Activated T-cell treated with anti-CD3 and anti-CD28 coated beads for 48 hours (primary cell): ENCODE measurements around the gene UBC.
"Not testable (repeated sequence)": the region's sequence is repeated elsewhere in the genome, so short reads cannot be mapped to it uniquely, and the experiment has no call there.

Experiments
- DNase-seq: peaks from one replicate; pipeline ENCODE4 v3.0.0-alpha.2; 2020; ENCODE audit warnings: low read depth

UBC gene

DNA sequence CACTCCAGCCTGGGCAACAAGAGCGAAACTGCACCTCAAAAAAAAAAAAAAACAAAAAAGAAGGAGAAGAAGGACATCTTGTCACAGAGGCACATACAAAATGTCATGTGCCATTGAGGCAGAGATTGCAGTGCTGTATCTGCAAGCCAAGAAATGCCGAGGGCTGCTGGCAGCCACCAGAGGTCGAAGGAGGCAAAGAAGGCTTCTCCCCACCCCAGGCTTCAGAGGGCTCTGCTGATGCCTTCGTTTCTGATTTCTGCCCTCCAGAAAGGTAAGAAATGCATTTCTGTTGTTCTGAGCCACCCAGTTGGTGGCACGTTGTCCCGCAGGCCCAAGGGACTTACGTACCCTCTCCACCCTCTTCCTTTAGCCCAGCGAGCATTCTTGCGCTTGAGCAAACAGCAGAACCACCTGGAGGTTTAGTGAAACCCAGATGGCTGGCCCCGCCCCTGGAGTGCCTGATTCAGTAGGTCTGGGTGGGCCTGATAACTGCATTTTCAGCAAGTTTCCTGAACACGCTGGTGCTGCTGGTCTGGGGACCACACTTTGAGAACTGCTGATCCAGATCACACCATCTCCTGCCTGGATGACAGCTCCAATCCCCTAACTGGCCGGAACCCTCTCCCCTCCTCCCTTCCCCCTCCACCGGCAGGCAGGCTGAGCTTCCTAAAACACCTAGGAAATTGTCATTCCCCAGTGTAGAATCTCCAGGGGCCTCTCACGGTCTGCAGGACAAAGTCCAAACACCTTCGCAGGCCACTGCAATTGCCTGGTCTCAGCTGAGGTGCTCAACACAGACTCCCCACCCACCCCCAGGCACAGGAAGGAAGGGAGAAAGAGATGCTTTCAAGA lies 29.6 kb downstream of the UBC start:
- DNase-seq: no peak

DNA sequence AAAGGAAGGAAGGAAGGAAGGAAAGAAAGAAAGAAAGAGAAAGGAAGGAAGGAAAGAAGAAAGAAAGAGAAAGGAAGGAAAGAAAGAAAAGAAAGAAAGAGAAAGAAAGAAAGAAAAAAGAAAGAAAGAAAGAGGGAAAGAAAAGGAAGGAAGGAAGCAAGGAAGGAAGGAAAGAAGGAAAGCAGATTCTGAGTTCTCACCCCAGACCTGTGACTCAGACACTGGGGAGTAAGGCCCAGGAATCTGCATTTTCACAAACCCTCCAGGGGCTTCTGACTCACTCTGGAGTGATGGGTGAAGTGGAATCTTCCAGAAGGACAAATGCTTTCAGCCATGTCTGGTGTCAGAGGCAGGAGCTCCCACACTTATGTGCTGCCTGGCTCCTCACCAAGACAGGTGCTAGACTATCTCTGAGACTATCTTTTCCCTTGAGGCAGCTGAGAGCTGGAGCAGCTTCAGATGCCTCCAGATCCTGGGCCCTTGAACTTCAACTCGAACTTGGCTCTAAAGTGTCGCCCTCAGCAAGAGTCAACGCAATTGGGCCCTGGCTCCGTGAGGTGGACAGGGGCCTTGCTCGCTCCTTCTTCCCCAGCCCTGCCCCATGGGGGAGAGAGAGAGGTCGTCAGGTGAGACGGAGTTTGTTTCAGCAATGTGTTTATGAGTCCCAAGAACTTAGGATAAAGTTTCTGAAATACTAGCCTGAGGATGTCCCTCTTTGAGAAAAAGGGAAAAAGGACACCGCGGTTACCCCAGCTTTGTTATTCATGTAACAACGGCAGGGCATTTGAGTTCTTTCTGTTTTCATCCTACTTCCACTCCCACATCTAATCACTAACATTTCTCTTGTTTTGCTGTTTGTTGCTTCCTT lies 31.0 kb downstream of the UBC start:
- no peak for DNase-seq

DNA sequence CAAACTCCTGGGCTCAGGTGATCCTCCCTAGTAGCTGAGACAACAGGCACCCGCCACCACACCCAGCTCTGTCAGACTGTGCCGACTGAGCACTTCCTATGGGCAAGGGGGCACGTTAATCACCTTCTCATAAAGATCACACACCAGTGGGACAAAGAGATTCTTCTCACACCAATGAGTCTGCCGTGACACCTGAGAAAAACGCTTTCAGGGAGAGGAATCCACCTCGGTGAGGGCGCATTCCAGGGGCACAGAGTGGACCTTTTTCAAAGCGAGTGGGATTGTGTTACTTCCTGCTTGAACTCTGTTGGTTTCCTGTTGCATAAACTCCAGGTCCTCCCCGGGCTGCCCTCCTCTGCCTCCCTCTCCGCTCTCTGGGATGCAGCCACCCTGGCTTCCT lies 33.3 kb downstream of the UBC start:
- no peak for DNase-seq

DNA sequence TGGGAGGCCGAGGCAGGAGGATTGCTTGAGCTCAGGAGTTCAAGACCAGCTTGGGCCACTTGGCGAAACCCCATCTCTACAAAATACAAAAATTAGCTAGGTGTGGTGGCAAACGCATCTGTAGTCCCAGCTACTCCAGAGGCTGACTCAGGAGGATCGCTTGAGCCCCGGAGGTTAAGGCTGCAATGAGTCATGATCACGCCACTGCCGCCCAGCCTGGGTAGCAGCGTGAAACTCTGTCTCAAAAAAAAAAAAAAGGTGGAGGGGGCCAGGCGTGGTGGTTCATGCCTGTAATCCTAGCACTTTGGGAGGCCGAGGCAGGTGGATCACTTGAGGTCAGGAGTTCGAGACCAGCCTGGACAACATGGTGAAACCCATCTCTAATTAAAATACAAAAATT lies 34.1 kb downstream of the UBC start:
- not testable (repeated sequence) for DNase-seq

DNA sequence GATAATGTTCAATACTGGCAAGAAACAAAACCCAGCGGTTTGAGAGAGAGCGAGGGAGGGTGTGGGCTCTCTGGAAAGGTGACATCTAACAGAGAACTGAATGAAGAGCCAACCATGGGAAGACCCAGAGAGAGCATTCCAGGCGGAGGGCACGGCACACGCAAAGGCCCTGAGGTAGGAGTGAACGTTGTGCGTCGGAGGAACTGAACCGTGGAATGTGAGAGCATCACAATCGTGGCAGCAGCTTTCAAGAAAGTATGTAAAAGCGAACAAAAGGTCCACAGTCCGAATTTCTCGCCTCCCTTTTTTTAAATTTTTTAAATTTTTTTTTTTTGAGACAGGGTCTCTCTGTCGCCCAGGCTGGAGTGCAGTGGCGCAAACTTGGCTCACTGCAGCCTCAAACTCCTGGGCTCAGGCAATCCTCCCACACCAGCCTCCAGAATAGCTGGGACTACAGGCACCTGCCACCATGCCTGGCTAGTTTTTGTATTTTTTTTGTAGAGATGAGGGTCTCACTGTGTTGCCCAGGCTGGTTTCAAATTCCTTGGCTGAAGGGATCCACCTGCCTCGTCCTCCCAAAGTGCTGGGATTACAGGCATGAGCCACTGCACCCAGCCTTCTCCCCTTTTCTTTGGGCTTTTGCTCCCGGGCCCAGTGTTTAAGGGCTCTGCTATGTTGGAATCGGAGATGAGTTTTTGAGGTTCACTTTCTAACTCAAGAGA lies 35.5 kb downstream of the UBC start:
- no peak for DNase-seq

DNA sequence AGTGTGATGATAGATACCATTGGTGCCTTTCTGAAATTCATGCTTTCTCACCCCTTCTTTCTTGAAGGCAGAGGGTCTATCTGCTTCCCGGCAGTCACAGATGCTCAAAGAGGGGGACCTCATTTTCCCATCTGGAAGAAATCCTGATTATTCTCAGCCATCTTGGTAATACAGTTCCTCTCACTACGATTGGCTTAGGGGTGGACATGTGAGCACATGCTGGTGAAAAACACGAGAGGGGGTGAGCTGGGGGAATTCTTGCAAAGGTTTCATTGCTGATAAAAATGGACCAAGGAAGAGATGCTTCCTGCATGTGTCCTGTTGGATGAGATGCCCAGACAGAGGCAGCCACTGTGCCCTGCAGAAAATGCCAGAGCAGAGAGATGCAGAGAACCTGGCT lies 37.0 kb downstream of the UBC start:
- DNase-seq: no peak

DNA sequence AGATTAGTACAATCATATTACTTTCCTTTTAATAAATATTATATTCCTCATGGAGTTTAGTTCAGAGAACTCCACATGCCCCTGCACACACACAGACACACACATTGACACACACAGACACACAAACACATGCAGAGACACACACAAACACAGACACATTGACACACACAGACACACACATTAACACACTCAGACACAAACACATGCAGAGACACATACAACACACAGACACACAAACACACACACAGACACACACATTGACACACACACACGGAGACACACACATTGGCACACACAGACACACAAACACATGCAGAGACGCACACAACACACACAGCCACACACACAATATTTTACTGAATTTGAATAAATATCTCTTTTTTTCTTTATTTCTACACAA lies 38.3 kb downstream of the UBC start:
- DNase-seq: no peak

DNA sequence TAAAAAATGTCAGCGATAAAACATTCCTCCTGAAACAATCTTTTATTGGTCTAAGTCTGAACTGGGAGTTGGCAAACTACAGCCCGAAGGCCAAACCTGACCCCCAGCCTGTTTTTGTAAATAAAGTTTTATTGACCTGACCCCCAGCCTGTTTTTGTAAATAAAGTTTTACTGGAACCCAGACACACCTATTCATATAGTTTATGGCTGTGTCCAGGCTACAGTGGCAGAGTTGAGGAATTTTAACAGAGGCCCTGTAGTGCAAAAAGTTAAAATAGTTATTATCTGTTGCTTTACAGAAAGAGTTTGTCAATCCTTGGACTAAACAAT lies 38.7 kb downstream of the UBC start:
- DNase-seq: no peak

DNA sequence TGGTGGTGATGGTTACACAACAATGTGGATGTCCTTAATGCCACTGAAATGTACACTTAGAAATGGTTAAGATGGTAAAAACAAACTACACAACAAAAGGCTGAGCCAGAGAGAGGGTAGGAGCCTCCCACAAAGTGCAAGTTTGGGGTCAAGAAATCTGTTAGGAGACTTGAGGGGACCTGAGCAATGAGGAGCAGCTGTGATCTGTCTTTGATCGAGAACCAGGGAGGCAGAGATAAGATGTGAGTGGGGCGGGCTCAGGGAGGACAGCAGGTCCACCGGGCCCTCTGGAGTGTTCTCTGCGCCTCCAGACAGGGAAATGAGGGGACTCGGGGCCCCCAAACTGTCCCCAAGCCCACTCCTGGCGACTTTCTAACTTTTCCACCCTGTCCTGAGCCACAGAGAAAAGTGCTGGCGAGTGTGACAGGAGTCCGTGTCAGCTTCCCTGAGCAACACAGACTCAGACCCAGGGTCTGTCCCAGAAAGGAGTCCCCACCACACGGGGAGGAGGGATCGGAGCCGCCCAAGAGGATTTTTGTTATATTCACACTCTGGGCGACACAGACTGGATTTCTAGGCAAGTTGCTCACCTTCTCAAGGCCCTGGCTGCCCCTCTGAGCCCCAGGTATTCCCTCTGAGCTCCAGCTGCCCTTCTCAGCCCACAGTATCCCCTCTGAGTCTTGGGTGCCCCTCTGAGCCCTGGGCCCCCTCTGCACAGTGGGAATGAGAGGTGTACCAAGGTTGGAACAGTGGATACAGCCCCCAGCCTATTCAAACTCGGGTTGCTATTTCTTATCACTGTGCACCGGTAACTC lies 39.3 kb downstream of the UBC start:
- no peak for DNase-seq

DNA sequence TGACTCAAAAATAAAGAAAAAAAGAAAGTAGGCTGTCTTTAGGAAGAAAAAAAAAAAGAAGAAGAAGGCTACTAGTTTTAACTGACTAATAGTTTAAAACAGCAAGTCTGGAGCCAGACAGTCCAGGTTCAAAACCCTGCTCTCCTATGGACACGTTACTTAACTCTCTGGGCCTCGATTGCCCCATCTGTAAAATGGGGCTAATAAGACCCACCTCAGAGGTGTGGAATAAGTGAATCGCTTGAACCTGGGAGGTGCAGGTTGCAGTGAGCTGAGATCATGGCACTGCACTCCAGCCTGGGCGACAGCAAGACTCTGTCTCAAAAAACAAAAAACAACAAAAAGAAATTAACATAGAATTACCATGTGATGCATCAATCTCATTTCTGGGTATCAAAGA lies 40.3 kb downstream of the UBC start:
- DNase-seq: no peak

DNA sequence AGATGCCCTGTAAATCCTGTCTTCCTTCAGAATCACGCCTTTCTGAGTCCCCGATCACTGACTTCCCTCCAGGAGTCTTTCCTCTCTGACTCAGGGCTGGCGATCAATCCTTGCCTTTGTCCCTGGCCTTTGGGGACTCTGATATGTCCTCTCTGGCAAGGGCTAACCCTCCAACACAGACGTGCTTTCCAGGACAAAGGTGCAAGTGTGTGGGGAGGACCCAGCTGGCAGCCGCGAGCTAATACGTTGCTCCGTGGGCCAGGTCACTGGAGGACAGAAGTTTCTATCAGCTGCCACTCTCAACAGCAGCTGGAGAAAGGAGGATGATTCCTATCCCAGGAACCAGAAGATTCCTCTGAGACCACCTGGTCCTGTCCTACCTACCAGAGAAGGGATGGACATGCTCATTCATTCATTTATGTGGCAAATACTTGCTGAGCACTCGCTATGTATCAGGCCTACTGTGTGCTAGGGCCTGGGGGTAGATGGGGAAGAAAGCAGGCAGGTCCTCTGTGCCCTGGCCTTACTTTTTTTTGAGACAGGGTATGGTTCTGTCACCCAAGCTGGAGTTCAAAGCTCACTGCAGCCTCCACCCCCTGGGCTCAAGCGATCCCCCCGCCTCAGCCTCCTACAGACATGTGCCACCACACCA lies 42.3 kb downstream of the UBC start:
- no peak for DNase-seq

DNA sequence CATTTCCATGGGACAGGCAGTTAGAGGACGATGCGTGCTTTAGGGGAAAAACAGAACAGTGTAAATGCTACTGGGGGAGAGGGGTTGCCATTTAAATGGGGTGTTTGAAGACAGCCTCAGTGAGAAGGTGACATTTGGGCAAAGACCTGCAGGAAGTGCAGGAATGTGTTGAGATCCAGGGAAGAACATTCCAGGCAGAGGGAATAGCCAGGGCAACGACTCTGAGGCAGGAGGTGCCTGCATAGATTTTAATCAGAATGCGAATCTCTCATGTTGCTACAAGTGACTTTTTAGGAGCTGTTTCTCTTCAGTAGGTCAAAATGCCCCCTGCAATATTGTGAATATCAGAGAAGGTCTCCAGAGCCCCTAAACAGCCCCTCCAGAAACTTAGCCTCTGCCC lies 43.2 kb downstream of the UBC start:
- no peak for DNase-seq

DNA sequence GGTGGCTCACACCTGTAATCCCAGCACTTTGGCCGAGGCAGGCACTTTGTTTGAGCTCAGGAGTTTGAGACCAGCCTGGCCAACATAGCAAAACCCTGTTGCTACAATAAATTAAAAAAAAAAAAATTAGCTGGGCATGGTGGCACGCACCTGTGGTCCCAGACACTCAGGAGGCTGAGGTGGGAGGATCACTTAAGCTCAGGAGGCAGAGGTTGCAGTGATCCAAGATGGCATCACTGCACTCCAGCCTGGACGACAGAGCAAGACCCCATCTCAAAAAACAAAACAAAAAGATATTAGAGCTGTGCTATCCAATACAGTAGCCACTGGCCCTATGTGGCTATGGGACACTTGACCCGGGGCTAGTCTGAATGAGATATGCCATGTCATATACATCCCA lies 43.9 kb downstream of the UBC start:
- DNase-seq: no peak

DNA sequence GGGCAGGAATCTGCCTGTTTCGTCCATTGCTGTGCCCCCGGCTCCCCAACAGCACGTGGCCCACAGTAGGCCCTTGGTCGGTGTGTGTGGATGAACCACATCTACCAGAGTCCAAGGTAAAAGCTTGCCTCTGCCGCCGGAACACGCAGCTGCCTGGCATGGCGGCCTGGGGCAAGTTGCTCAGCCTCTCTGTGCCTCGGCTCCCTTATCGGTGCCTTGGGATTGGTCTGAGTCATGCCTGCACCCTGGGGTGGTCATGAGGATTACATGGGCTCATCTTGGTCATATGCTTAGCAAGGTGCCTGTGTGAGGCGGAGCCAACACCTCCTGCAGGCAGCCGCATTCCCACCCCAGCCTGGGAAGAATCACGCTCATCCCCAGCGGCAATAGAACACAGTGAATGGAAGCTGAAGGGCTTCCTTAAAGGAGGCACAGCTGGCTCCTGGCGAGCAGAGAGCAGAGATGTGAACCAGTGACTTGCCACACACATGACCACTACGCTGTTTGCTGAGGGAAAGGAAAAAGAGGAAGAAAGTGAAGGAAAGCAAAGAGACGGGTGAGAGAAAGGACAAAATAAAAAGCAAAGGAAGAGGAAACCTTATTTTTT lies 45.3 kb downstream of the UBC start:
- no peak for DNase-seq

DNA sequence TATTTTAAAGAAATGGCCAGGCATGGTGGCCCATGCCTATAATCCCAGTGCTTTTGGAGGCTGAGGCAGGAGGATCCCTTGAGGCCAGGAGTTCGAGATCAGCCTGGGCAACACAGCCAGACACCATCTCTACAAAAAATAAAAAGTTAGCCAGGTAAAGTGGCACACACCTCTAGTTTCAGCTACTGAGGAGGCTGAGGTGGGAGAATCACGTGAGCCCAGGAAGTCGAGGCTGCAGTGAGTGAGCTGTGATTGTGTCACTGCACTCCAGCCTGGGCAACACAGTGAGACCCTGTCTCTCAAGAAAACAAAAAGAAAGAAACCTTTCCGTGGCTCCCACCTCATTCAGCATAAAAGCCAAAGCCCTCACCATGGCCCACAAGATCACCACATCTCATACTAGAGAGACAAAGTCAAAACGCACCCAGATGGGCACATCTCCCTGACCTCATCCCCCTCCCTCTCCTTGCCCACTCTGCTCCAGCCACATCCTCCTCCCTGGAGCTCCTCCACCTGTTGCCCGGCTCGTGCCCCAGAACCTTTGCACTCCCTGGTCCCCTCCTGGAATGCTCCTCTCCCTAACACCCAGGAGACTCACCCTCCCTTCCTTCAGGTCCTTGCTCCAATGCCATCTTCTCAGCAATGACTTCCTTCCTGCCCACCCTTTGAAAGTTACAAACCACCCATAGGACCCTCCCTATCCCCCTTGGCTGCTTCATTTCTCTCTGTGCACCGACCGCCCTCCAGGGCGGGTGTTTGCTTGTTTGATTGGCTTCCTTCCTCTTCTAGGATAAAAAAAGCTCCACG lies 46.0 kb downstream of the UBC start:
- no peak for DNase-seq

DNA sequence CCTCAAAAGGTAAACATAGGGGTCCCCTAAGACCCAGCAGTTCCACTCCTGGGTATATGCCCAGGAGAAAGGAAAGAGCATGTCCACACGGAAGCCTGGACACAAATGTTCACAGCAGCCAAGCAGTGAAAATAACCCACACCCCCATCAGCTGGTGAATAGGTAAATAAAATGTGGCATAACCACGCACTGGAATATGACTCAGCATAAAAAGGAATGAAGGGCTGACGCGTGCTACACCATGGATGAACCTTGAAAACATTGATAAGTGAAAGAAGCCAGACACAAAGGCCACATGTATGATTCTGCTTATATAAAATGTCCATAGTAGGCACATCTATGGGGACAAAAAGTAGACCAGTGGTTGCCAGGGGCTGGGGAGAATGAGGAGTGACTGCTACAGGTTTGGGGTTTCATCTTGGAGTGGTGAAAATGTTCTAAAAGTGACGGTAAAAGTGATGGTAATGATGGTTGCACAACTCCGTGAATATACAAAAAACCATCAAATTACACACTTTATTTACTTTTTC lies 47.0 kb downstream of the UBC start:
- no peak for DNase-seq

DNA sequence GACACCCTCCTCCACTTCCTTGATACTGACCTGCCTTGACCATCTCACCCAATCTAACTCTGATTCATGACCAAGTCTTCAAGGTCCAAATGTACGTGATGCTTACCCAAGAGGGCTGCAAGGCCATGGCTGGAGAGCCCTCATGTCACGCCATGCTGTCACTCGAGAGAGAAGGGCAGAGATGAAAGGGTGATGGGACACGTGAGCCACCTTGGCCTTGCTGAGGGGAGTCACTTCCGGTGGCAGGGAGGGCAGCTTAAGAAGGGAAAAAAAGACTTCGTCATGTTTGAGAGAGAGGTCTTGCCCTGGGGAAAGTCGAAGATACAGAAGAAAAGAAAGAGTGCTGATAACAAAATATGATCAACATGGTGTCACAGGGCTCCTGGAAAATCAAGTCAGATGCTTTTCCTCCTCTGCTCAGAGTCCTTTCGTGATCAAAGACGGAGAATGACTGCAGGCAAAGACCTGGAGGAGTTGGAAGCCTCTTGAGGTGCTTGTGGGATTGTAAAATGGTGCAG lies 47.5 kb downstream of the UBC start:
- no peak for DNase-seq

DNA sequence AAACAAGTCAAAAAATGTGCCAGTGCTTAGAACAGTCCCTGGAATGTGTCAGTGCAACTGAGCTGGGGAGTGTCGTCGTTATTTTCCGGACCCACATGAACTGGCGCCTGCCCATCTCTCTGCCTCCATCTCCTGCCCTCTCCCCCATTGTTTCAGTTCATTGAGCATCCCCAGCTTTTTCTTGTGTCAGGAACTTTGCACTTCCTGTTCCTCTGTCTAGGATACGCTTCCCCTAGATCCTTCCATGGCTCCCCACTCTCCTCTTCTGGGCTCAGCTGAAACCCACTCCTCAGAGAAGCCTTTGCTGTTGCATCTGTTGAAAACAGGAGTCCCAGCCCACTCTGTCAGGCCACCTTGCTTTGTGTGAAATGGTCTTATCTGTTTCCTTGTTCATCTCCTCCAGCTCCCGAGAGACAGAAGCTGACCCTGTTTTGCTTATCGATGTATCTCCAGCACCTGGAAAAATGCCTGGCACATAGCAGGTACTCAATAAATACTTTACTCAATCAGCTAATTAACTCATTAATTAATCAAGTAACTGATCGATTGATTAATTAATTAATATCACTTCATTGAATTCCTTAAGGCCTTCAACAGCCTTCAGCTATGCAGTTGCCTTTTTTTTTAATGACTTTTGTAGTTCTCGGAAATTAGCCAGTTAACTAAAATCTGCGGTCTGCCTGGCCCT lies 48.1 kb downstream of the UBC start:
- no peak for DNase-seq

DNA sequence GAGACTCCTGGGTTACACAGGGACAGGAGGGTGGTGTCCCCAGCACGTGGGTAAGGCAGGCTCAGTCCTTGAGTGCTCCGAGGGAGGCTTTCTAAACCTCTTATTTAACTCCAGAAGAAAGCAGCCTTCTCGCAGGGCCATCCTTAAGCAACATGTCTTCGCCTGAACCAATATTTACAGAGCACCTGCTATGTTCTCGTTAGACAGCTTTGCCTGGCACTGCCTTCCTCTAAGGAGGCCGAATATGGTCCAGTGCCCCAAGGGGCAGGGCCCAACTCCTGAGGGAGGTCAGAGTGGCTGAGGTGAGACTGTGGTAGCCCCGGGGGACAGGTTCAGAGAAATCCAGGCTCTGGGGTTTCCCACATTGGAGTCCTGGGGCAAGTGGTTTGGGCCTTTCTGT lies 48.7 kb downstream of the UBC start:
- no peak for DNase-seq
